ENCODE data around the gene SLC16A12.

The SLC16A12 gene

GRCh38 chr10:89388806-89389205 lies 146.6 kb downstream of the SLC16A12 start:
- no peak for DNase-seq

- DNase-seq, result no peak
Measured at GRCh38 chr10:89384474-89385340, 150.7 kb downstream of the SLC16A12 start.

DNA sequence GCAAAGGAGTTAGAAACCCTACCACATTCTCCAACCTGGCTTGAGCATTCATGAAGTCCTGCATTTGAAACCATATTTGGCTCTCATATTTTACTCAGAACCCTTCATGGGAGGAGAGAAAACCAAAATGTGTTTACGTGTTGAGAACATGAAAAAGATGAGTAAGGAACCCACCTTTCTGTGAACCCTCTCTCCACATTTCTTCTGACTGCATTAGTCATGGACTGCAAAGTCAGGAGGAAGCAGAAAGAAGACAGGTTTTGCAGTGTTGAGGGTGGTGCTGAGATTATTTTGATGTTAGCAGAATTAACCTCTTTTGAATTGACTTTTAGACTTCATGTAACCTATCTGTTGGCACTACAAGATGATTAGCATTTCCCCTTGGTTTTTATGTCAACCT lies 152.6 kb downstream of the SLC16A12 start:
- no peak for DNase-seq
